Endothelial cell of umbilical vein (primary cell): ENCODE measurements around the gene CHRFAM7A. TPM values are rescaled to one million over a fixed set of nuclear protein-coding genes. Genes with fewer than 3 reads are reported as not detected.
A peak's percentile ranks its signal among the peaks of the same experiment; 100 is the strongest.
"Not testable (repeated sequence)": the region's sequence is repeated elsewhere in the genome, so short reads cannot be mapped to it uniquely, and the experiment has no call there.

Experiments used
- Bru-seq: library from RNA; stranded (reverse); fragments of 400-500 nt; gene quantifications from one replicate; lab custom pipeline; 2021; lab: Mats Ljungman, UMichigan
- BruChase-seq, 2 experiments: library from RNA; stranded (reverse); fragments of 400-500 nt; gene quantifications; one replicate each; lab custom pipeline; 2021; lab: Mats Ljungman, UMichigan
- BruUV-seq: library from RNA; stranded (reverse); fragments of 400-500 nt; replicated peaks from 2 replicates; lab custom pipeline; 2021; lab: Mats Ljungman, UMichigan
- CTCF ChIA-PET: fragments of 300-600, 350-600 bp; sonication (Branson Sonifier 250); formaldehyde crosslinking; loops from one replicate; lab custom pipeline; 2021; ENCODE audit warnings: antibody characterized with exemption, inconsistent platforms; lab: Charles Lee
- POLR2A ChIA-PET: fragments of 300-600, 350-600 bp; sonication (Branson Sonifier 250); formaldehyde crosslinking; loops from one replicate; lab custom pipeline; 2021; ENCODE audit warnings: antibody characterized with exemption, inconsistent platforms; lab: Charles Lee
- DNase-seq: peaks from one replicate; pipeline ENCODE4 v3.0.0-alpha.2; 2011; ENCODE audit warnings: low read depth, low spot score
- FAIRE-seq: peaks from 2 replicates; lab custom pipeline; 2011; peaks lifted over from hg19 to GRCh38; lab: Jason Lieb, UNC
- H2AFZ ChIP-seq: 2 replicates; pipeline ENCODE4 v1.6.0; 2012; ENCODE audit warnings: low read depth, low read length, control low read depth, inconsistent platforms
- H3K27ac ChIP-seq: 2 replicates; pipeline ENCODE4 v1.5.1; 2011; ENCODE audit warnings: low read depth, mild to moderate bottlenecking, control low read depth, low read length, moderate library complexity; ENCODE audit not compliant: insufficient read depth
- H3K27me3 ChIP-seq, 2 experiments: 2 replicates each; pipeline versions ENCODE4 v1.6.0 to v1.6.1; 2011; ENCODE audit warnings: low read length in 2 of 2, mixed read lengths in 1 of 2; ENCODE audit not compliant: control insufficient read depth in 2 of 2, insufficient read depth in 2 of 2
- H3K36me3 ChIP-seq, 2 experiments: 2 replicates in 1 of 2; 3 replicates in 1 of 2; pipeline ENCODE4 v1.5.1; 2011; ENCODE audit warnings: low read length in 2 of 2, mild to moderate bottlenecking in 1 of 2, moderate library complexity in 1 of 2; ENCODE audit not compliant: control insufficient read depth in 2 of 2, insufficient read depth in 2 of 2; ENCODE audit errors: extremely low read depth in 1 of 2
- H3K4me1 ChIP-seq: 3 replicates; pipeline ENCODE4 v1.5.1; 2011; ENCODE audit warnings: mild to moderate bottlenecking, low read length; ENCODE audit not compliant: control insufficient read depth, insufficient read depth; ENCODE audit errors: extremely low read depth
- H3K4me2 ChIP-seq: 2 replicates; pipeline ENCODE4 v1.6.1; 2011; ENCODE audit warnings: low read length, control low read depth, mixed read lengths; ENCODE audit not compliant: insufficient read depth
- H3K4me3 ChIP-seq, 3 experiments: fragments of 200-600 bp in 1 of 3; sonication (generic), shearing (Covaris generic) in 1 of 3; replicated peaks in 1 of 3; 2 replicates each; pipeline ENCODE4 v1.5.1; 2011 to 2016; ENCODE audit warnings: control low read depth in 3 of 3, low read length in 3 of 3, mild to moderate bottlenecking in 2 of 3, inconsistent platforms in 1 of 3, low read depth in 1 of 3, moderate library complexity in 1 of 3; ENCODE audit not compliant: insufficient read depth in 1 of 3
- H3K79me2 ChIP-seq: 2 replicates; pipeline ENCODE4 v1.6.0; 2012; ENCODE audit warnings: low read length, inconsistent platforms; ENCODE audit not compliant: control insufficient read depth, insufficient read depth
- H3K9ac ChIP-seq: replicated peaks from 2 replicates; pipeline ENCODE3; 2011; ENCODE audit warnings: low read length, control low read depth; ENCODE audit not compliant: insufficient read depth; ENCODE audit errors: extremely low read depth
- H3K9me1 ChIP-seq: replicated peaks from 3 replicates; pipeline ENCODE4 v1.6.0; 2011; ENCODE audit warnings: mild to moderate bottlenecking, low read length; ENCODE audit not compliant: control insufficient read depth, insufficient read depth; ENCODE audit errors: extremely low read depth
- H3K9me3 ChIP-seq: replicated peaks from 2 replicates; pipeline ENCODE4 v1.5.1; 2012; ENCODE audit warnings: low read length, inconsistent platforms; ENCODE audit not compliant: control insufficient read depth, insufficient read depth
- H4K20me1 ChIP-seq: replicated peaks from 2 replicates; pipeline ENCODE3; 2011; ENCODE audit warnings: mild to moderate bottlenecking, low read length; ENCODE audit not compliant: control insufficient read depth, insufficient read depth; ENCODE audit errors: extremely low read depth
- dilution Hi-C: fragments of 300-500 bp; cut with MboI; formaldehyde crosslinking; loops from one replicate; pipeline ENCODE4 v1.15.0; 2019; ENCODE audit warnings: low sequenced_read_pairs; ENCODE audit not compliant: extremely low pct_ligation_motif_present
- intact Hi-C: fragments of 100-400 bp; cut with micrococcal nuclease; formaldehyde crosslinking; loops from one replicate; pipeline ENCODE4 v1.10.0; 2022
- long read RNA-seq: library from polyadenylated mRNA; stranded (forward); transcript quantifications from one replicate; pipeline ENCODE4 v2.0.0, GENCODE V29; 2021
- polyA minus RNA-seq, 3 experiments: library from RNA; depleted of rRNA, polyadenylated mRNA; stranded (reverse); fragments of >200 nt; gene quantifications; 1 replicate in 1 of 3; 2 replicates in 2 of 3; pipeline ENCODE4 v1.2.3, GENCODE V29; 2011
- polyA plus RNA-seq, 4 experiments: library from polyadenylated mRNA; depleted of rRNA in 3 of 4; stranded (reverse) in 3 of 4; unstranded in 1 of 4; fragments of >200 nt; gene quantifications; 2 replicates each; pipeline versions ENCODE4 v1.2.1 to v1.2.3, GENCODE V29; 2011 to 2012; ENCODE audit warnings: missing spikeins in 1 of 4
- total RNA-seq: library from RNA; stranded (reverse); gene quantifications from 2 replicates; pipeline ENCODE4 v1.2.3, GENCODE V29; 2021

Gene CHRFAM7A
- total RNA-seq (7.1 and 9.1 TPM in 2 replicates), polyA plus RNA-seq (1.2 and 1.5 TPM in 2 replicates), polyA minus RNA-seq (1.8 and 5.4 TPM in 2 replicates), Bru-seq, nascent RNA (percentile 42 among the genes with signal in this experiment), BruChase-seq, experiment 1, labeled RNA remaining after a 6-hour chase (percentile 26 among the genes with signal in this experiment), BruChase-seq, experiment 2, labeled RNA remaining after a 2-hour chase (percentile 28 among the genes with signal in this experiment)
- polyA plus RNA-seq (2011; cell fraction: cytosol; rRNA removed), result 0.44 and 0.95 TPM in 2 replicates
- 3.1 and 5.2 TPM in 2 replicates for polyA plus RNA-seq (2011; cell fraction: nucleus; rRNA removed)
- polyA plus RNA-seq (2012), result 1.8 and 3.9 TPM in 2 replicates
- polyA minus RNA-seq (2011; cell fraction: cytosol; rRNA and poly(A)+ RNA removed), result 2.6 TPM
- 4.1 and 6.4 TPM in 2 replicates for polyA minus RNA-seq (2011; cell fraction: nucleus; rRNA and poly(A)+ RNA removed)
- long read RNA-seq, full-length matches to known transcripts, result 2 of 3 reads
- long read RNA-seq, partial matches to known transcripts, result 0 of 3 reads
- long read RNA-seq, other reads (novel, unspliced or antisense), result 1 of 3 reads

- H2AFZ ChIP-seq, H3K4me2 ChIP-seq, H3K27me3 ChIP-seq, H3K4me3 ChIP-seq, H3K27ac ChIP-seq, CTCF ChIA-PET, H3K79me2 ChIP-seq, POLR2A ChIA-PET, H3K4me1 ChIP-seq, H3K9me3 ChIP-seq, FAIRE-seq, intact Hi-C loops, BruUV-seq, H3K9ac ChIP-seq, DNase-seq, H4K20me1 ChIP-seq, H3K36me3 ChIP-seq, dilution Hi-C loops, H3K9me1 ChIP-seq: not testable (repeated sequence)
Measured at GRCh38 chr15:30392766-30393663, at the start of gene CHRFAM7A. Gene CHRFAM7A, minus strand, starts transcription at chr15:30393540. Its CDS starts 10,189 bp downstream, at chr15:30383351.

GRCh38 chr15:30438348-30438747 is 45.0 kb upstream of the CHRFAM7A start:
- H3K9ac ChIP-seq, POLR2A ChIA-PET, H3K4me1 ChIP-seq, H3K79me2 ChIP-seq, intact Hi-C loops, H3K9me1 ChIP-seq, H3K36me3 ChIP-seq, H3K27ac ChIP-seq, CTCF ChIA-PET, H4K20me1 ChIP-seq, BruUV-seq, H3K4me2 ChIP-seq, H3K27me3 ChIP-seq, dilution Hi-C loops, H3K4me3 ChIP-seq, FAIRE-seq, H2AFZ ChIP-seq, H3K9me3 ChIP-seq, DNase-seq: not testable (repeated sequence)

GRCh38 chr15:30435878-30436277 is 42.5 kb upstream of the CHRFAM7A start:
- H3K4me2 ChIP-seq, dilution Hi-C loops, H3K4me3 ChIP-seq, H3K36me3 ChIP-seq, H3K79me2 ChIP-seq, H3K9me3 ChIP-seq, H4K20me1 ChIP-seq, FAIRE-seq, H3K4me1 ChIP-seq, H3K9ac ChIP-seq, H3K27me3 ChIP-seq, intact Hi-C loops, H3K9me1 ChIP-seq, DNase-seq, H3K27ac ChIP-seq, BruUV-seq, H2AFZ ChIP-seq, CTCF ChIA-PET, POLR2A ChIA-PET: not testable (repeated sequence)
